ENCODE measurements around the gene RPAIN. TPM values are rescaled to one million over a fixed set of nuclear protein-coding genes. Genes with fewer than 3 reads are reported as not detected.
A peak's percentile ranks its signal among the peaks of the same experiment; 100 is the strongest.

The RPAIN gene
- total and polyA plus RNA-seq, 2 donors (not counting 1 experiment from before 2014, with no cell fraction given), result 73.9 to 125 TPM

DNA sequence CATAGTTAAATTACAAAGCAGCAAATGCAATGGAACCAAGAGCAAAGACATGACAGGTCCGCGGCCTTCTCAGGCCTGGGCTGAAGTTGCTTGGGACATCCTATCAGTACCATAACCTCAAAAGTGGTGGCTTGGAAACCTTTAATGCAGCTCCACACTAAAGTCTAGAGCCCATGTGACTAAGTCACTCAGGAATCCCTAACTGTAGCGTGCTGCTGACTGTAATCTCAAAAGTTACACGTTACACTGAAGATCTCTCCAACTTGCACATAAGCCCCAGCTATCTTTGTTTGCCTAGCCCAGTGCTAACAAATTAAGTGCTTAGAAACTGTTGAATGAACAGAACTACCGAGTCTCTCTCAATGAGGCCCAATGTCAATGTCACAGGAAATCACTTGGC is 28.3 kb upstream of the RPAIN start:
- Histone ChIP-seq H2AFZ (ENCODE audit: insufficient read depth, low read depth, low read length, poor library complexity, severe bottlenecking) (no peak overlapping the region), H3K4me1 (ENCODE audit: control insufficient read depth in 2 of 2, insufficient read depth in 2 of 2, low read length in 2 of 2) (peaks cover 8 to 9% of the 10 kb centered on the region in 2 donors), H3K9ac (ENCODE audit: low read length) (no peak overlapping the region), H3K27me3 (replicated peaks in 1 of 4; ENCODE audit: control extremely low read depth in 1 of 4, control insufficient read depth in 3 of 4, insufficient read depth in 4 of 4, low read length in 3 of 4) (no peaks in the 10 kb centered on the region), H3K4me2 (replicated peaks; ENCODE audit: low read depth, low read length, poor library complexity, severe bottlenecking) (no peak overlapping the region), H3K79me2 (ENCODE audit: control insufficient read depth, insufficient read depth, low read length) (peaks cover 4% of the 10 kb centered on the region), H3K9me3 (ENCODE audit: control extremely low read depth in 1 of 3, control insufficient read depth in 2 of 3, insufficient read depth in 1 of 3, low read length in 2 of 3) (peaks cover 0 to 4% (median 0%) of the 10 kb centered on the region in 3 donors), H3K27ac (ENCODE audit: low read length in 2 of 2) (no peak overlapping the region), H4K20me1 (ENCODE audit: control insufficient read depth, insufficient read depth, low read length, poor library complexity, severe bottlenecking) (peaks cover 16% of the 10 kb centered on the region), H3K4me3 (ENCODE audit: control extremely low read depth in 1 of 5, extremely low read depth in 1 of 5, insufficient read depth in 1 of 5, low read depth in 2 of 5, low read length in 4 of 5) (no peak overlapping the region), H3K36me3 (replicated peaks in 1 of 2; ENCODE audit: control extremely low read depth in 1 of 2, control insufficient read depth in 1 of 2, extremely low read depth in 1 of 2, insufficient read depth in 2 of 2, low read length in 1 of 2) (peaks cover 39 to 87% of the 10 kb centered on the region in 2 experiments)
- no peak for TF ChIP-seq EZH2 (IDR thresholded peaks at IDR 0.05; ENCODE audit: borderline replicate concordance, insufficient read depth, low read depth, low read length, poor library complexity, severe bottlenecking)
- TF ChIP-seq, protein P1, sequence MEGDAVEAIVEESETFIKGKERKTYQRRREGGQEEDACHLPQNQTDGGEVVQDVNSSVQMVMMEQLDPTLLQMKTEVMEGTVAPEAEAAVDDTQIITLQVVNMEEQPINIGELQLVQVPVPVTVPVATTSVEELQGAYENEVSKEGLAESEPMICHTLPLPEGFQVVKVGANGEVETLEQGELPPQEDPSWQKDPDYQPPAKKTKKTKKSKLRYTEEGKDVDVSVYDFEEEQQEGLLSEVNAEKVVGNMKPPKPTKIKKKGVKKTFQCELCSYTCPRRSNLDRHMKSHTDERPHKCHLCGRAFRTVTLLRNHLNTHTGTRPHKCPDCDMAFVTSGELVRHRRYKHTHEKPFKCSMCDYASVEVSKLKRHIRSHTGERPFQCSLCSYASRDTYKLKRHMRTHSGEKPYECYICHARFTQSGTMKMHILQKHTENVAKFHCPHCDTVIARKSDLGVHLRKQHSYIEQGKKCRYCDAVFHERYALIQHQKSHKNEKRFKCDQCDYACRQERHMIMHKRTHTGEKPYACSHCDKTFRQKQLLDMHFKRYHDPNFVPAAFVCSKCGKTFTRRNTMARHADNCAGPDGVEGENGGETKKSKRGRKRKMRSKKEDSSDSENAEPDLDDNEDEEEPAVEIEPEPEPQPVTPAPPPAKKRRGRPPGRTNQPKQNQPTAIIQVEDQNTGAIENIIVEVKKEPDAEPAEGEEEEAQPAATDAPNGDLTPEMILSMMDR (IDR thresholded peaks at IDR 0.05), result no peak
- DNase-seq (no peak), ATAC-seq (ENCODE audit: low read depth) (no peak)
- no peak overlapping the region for H3K4me3 Mint-ChIP-seq
- ChIA-PET POLR2A (interaction anchor here (1.1 kb wide), 1 partner anchor 28 kb away, joined by 3 read pairs; the partner anchor contains the start of genes NUP88 and RPAIN), CTCF (interaction anchor here (0.6 to 2.2 kb wide), 2 partner anchors 143 to 330 kb away, joined by 3 to 8 read pairs; no protein-coding TSS in a partner anchor)
- peaks cover 5% of the 10 kb centered on the region for H3K4me1 Mint-ChIP-seq
- intact Hi-C loops (cut with micrococcal nuclease), result no loop called here
- no peaks in the 10 kb centered on the region for H3K27me3 Mint-ChIP-seq
- peaks cover 3% of the 10 kb centered on the region for H3K9me3 Mint-ChIP-seq (ENCODE audit: insufficient read depth)
- H3K27ac Mint-ChIP-seq, result no peak overlapping the region
- WGBS (ENCODE audit: insufficient coverage), result 99% methylated on average over 5 of the region's 5 CpGs

- no peaks in the 10 kb centered on the region for H3K27me3 Mint-ChIP-seq
- no peak overlapping the region for H3K9ac ChIP-seq (ENCODE audit: low read length)
- H3K9me3 Mint-ChIP-seq (ENCODE audit: insufficient read depth), result no peaks in the 10 kb centered on the region
- H3K27me3 ChIP-seq (replicated peaks in 1 of 4; ENCODE audit: control extremely low read depth in 1 of 4, control insufficient read depth in 3 of 4, insufficient read depth in 4 of 4, low read length in 3 of 4), result no peaks in the 10 kb centered on the region
- DNase-seq, result no peak
- TF ChIP-seq, protein P1 (IDR thresholded peaks at IDR 0.05), result no peak
- TF ChIP-seq EZH2 (IDR thresholded peaks at IDR 0.05; ENCODE audit: borderline replicate concordance, insufficient read depth, low read depth, low read length, poor library complexity, severe bottlenecking), result no peak
- POLR2A ChIA-PET, result no interaction called here
- peaks cover 22% of the 10 kb centered on the region for H4K20me1 ChIP-seq (ENCODE audit: control insufficient read depth, insufficient read depth, low read length, poor library complexity, severe bottlenecking)
- CTCF ChIA-PET, result no interaction called here
- no peak overlapping the region for H3K4me3 Mint-ChIP-seq
- peak overlapping the region; percentile 46 for H3K27ac Mint-ChIP-seq
- ATAC-seq (ENCODE audit: low read depth), result no peak
- no peaks in the 10 kb centered on the region for H3K4me1 ChIP-seq (ENCODE audit: control insufficient read depth in 2 of 2, insufficient read depth in 2 of 2, low read length in 2 of 2)
- peaks cover 12% of the 10 kb centered on the region for H3K79me2 ChIP-seq (ENCODE audit: control insufficient read depth, insufficient read depth, low read length)
- intact Hi-C loops (cut with micrococcal nuclease), result no loop called here
- H3K4me2 ChIP-seq (replicated peaks; ENCODE audit: low read depth, low read length, poor library complexity, severe bottlenecking), result no peak overlapping the region
- H3K27ac ChIP-seq (ENCODE audit: low read length in 2 of 2), result no peak overlapping the region
- H2AFZ ChIP-seq (ENCODE audit: insufficient read depth, low read depth, low read length, poor library complexity, severe bottlenecking), result no peak overlapping the region
- H3K9me3 ChIP-seq (ENCODE audit: control extremely low read depth in 1 of 3, control insufficient read depth in 2 of 3, insufficient read depth in 1 of 3, low read length in 2 of 3), result peaks cover 0 to 2% (median 0%) of the 10 kb centered on the region in 3 donors
- H3K4me3 ChIP-seq (ENCODE audit: control extremely low read depth in 1 of 5, extremely low read depth in 1 of 5, insufficient read depth in 1 of 5, low read depth in 2 of 5, low read length in 4 of 5), result no peak overlapping the region
- peaks cover 17 to 85% of the 10 kb centered on the region in 2 experiments for H3K36me3 ChIP-seq (replicated peaks in 1 of 2; ENCODE audit: control extremely low read depth in 1 of 2, control insufficient read depth in 1 of 2, extremely low read depth in 1 of 2, insufficient read depth in 2 of 2, low read length in 1 of 2)
- no CpG with 5 or more reads among the region's 2 CpGs for WGBS (ENCODE audit: insufficient coverage)
- H3K4me1 Mint-ChIP-seq, result no peaks in the 10 kb centered on the region
These were observed 23.4 kb upstream of the RPAIN start for GRCh38 chr17:5396612-5397011.

Data from B cell (primary cell).